NCI-H226 (cell line): ENCODE results near the gene TMEM271.
"Not testable (repeated sequence)": the region's sequence is repeated elsewhere in the genome, so short reads cannot be mapped to it uniquely, and the experiment has no call there.

ENCODE experiments used
- DNase-seq: peaks from one replicate; pipeline ENCODE4 v3.0.0-alpha.2; 2015

The TMEM271 gene

DNA sequence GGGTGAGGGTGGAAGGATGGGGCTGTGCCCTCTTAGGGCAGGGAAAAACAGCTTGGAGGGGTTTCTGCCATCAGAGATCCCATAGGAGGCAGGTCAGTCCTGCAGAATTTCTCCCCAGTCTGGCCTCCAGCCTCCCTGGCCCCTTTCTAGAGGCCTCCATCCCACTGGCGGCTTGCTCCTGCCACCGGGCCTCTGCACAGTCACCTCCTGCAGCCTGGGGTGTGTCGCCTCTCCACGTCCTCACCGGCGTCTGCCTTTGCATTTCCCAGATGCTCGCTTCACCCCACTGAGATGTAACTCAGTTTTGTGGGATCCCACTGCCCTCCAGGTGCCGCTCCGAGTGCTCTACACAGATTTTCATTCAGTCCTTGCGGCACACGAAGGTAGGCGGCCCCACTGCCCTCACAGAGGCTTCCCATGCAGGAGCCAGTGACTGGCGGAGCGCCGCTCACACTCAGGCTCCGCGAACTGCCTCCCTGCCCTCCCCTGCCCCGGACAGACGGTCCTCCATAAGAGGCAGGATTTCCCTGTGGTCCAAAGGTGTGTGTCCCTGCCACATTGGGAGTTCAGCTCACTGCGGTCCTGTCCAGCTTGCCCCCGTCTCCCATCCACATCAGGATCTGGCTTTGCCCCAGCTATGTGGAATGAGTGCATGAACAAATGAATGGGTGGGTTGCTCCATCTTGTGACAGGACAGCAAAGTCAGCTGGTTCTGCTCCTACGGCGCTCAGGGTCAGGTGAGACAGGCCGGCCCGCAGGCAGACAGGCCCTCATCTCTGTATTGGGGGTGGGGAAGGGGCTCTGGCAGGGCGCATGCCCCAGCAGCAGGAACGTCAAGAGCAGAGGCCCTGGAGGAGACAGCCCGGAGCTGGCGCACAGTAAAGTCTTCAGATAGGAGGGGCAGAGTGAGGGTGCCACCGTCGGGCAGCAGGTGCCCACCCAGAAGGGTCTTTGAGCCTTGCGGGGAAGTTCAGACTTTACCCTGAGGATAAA, 2.7 kb upstream of the TMEM271 start:
- no peak for DNase-seq

DNA sequence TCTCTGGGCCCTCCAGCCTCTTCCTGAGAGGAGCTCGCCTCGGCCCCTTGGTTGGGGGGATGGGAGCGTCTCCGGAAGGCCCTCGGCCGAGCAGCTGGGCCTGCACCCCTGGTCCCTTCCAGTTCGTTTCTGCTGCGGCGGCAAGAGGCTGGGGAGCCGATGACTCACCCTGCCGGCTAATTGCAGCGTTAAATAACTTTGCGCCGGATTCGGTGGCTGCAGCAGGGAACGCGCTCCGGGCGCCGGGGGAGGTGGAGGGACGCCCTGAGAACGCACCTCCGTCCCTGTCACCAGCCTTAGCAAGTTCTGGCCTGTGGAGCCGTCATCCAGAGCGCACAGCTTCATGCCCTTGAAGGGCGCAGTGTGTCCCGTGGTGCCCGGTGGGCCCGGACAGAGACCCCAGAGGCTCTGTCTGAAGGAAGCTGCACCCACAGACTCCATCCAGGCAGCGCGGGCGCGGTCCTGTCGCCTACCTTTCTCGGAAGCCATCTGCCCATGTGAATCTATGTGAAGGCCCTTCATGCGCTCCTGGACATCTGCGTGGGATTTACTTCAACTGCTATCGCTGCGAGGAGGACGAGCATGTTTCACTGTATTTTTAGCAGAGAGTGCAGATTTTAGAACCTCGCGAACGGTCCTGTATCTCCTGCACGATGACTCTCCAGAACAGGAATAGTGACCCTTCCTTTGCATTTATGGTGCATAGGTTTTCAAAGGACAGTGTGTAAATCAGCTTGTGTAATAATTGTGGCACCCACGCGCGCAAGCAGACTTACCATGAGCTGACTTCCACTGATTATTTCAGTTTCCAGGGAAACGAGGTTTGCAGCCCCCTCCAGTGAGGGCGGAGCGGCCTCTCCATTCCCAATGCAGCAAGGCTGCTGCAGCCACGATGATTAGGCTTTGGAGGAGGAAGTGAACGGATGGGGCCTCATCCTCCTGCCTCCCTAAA, 1.7 kb upstream of the TMEM271 start:
- DNase-seq: no peak

DNA sequence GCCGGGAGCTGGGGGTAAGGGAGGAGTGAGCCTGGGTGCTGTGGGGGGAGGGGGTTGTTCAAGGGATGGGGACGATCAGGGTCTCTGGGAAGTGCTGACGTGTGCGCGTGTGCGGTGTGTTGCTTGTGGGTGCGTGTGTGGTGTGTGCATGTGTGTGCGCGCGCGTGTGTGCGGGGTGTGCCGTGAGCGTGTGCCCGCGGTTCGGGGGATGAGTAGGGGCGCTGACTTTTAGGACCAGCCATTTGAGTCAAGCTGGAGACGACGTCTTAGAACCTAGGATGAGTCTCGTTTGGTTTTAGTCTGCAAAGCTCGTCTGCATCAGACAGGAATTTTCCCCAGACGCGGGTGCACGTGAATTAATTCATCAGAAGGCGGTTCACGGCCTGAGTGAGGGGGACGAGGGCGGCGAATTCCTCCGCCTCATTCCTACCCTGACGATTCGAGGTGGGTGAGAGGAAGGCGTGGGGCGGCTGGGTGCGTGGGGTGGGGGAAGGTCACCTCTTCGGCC, 950 bp upstream of the TMEM271 start:
- no peak for DNase-seq

DNA sequence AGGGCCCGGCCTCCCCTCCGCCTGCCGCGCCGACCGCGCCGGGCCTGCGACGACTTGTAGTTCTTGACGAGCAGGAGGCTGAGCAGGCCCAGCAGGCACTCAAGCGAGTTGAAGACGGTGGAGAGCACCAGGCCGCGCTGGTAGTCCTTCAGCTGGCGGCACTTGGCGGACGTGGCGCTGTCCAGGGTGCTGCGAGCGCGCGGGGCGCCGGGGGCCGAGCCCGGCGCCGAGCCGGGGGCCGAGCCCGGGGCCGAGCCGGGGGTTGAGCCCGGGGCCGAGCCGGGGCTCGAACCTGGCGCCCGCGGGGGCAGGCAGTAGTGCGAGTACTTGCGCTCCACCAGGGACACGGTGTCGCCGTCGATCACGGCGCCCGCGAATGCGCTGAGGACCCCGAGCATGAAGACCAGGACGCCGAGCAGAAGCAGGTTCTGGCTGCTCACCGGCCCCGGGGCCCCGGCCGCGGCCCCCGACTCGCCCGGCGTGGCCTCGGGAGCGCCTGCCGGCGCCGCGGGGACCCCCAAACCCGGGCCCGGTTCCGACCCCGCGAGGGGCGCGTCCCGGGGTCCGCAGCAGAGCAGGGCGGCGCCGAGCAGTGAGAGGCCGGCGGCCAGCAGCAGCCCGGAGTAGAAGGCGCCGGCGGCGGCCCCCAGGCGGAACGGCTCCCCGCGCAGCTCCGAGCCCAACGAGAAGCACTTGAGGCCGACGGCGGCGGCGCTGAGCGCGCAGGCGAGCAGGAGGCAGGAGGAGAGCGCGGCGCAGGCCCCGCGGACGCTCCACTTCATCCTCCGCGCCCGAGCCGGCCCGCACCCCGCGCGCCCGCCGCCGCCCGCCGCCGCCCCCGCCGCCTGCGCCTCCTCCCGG, 584 bp downstream of the TMEM271 start:
- no peak for DNase-seq

DNA sequence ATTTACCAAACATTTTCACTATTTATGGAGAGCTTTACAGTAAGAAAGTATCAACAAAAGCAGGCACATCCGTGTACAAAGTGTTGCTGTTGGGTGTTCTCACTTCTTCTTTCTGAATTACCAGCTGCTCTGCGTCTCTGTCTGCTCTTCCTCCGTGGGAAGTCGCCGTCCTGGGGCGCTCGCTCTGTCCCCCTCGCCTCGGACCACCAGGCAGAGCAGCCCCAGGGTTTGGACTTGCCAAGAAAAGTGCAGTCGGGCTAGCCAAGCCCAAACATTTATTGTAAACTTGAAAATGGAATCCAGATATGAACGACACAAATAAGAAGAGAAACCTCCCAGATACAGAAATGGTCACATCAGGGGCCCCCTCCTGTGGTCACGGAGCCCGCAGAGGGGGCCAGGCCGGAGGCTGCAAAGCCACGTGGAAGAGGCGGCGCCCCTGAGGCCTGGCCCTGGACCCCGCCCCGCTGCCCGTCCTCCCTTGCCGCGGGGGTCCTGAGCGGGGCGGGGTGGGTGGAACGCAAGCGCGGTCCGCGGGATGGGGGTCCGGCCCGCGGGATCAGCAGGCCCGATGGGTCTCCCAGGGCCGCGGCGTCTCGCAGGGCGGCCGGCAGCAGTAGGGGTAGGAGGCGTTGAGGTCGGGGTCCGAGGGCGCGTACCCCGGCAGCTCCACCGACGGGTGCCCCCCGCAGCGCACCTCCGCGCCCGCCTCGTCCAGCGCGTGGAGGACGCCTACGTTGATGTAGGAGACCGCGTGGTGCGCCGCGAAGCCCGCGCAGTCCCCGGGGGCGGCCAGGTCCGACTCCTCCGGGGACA, 1.5 kb downstream of the TMEM271 start:
- no peak for DNase-seq

- no peak for DNase-seq
These were observed 2.8 kb downstream of the TMEM271 start for GRCh38 chr4:573122-573892.

- no peak for DNase-seq
These were observed 3.5 kb downstream of the TMEM271 start for GRCh38 chr4:572594-572993.

DNA sequence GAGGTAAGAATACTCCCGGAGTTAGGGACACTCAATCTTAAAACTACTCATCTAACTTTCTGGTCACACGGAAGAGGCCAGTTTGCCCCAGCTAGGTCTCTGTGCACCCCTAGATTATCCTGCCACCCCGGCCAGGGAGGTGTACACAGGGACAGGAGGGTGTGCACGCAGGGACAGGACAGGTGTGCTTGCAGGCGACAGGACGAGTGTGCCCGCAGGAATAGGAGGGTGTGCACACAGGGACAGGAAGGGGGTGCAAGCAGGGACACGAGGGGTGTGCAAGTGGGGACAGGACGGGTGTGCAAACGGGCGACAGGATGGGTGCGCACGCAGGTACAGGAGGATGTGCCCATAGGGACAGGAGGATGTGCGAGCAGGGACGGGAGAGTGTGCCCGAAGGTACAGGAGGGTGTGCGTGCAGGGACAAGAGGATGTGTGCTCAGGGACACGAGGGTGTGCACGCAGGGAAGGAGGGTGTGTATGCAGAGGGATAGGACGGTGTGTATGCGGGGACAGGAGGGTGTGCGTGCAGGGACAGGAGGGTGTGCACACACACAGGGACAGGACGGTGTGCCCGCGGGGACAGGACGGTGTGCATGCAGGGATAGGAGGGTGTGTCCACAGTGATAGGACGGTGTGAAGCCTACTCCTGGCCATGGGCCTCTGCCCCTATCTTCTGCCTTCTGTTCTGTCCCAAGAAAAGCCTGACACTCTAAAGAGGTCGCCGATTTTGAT, 4.1 kb downstream of the TMEM271 start:
- no peak for DNase-seq

- no peak for DNase-seq
These were observed 5.3 kb downstream of the TMEM271 start for GRCh38 chr4:570754-571153.

DNA sequence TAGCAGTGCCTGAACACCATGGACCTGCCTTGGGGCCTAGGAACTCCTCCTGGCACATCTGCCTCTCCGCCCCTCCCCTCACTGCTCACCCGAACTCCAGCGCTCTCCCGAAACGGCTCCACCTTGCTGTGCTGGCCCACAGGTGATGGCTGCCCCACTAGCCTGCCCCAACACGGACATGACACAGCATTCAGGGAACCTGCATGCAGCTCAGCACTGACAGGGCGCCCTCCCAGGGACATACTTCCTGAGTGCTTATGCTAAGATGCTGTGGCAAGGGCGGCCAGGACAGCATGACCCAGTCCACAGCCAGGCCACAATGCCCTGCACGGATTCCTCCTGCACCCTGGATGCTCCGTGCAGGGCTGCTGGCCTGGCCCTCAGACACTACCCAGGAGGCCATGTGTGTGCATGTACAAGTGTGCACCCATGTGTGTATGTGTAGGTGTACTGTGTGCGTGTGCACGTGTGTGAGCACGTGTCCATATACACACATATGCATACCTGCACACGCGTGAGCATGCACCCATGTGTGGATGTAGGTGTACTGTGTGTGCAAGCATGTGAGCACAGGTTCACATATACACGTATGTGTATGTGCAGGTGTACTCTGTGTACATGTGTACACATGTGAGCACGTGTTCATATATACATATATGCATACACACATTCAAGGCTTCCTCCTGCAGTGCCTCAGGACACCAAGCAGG, 6.0 kb downstream of the TMEM271 start:
- no peak for DNase-seq

- DNase-seq: no peak
These were observed 7.1 kb downstream of the TMEM271 start for GRCh38 chr4:568962-569361.

GRCh38 chr4:568351-568652, 7.8 kb downstream of the TMEM271 start:
- no peak for DNase-seq

- no peak for DNase-seq
These were observed 8.4 kb downstream of the TMEM271 start for GRCh38 chr4:567457-568350.

DNA sequence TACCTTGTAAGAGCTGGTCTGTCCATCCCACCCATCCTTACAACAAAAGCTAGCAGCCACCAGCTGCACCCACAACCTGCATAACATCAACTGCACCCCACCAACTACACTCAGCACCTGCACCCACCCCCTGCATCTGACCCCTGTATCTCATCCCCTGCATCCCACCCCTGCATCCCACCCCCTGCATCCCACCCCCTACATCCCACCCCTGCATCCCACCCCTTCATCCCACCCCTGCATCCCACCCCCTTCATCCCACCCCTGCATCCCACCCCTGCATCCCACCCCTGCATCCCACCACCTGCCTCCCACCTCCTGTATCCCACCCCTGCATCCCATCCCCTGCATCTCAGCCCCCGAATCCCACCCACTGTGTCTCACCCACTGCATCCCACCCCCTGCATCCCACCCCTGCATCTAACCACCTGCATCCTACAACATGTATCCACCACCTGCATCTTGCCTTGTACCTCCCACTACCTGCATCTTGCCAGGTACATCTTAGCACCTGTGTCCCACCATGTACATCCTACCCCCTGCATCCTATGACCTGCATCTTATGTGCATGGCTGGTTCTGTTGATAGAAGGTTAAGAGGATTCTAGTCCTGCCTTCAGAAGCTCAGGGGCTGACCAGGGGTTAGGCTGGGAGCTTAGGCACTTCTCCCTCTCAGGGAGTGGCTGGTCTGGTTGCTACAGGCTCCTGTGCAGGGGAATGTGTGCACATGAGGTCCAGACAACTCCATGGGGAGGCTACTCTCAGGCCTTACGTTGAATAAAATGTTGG, 9.4 kb downstream of the TMEM271 start:
- no peak for DNase-seq

GRCh38 chr4:566035-566434, 10.1 kb downstream of the TMEM271 start:
- DNase-seq: no peak

DNA sequence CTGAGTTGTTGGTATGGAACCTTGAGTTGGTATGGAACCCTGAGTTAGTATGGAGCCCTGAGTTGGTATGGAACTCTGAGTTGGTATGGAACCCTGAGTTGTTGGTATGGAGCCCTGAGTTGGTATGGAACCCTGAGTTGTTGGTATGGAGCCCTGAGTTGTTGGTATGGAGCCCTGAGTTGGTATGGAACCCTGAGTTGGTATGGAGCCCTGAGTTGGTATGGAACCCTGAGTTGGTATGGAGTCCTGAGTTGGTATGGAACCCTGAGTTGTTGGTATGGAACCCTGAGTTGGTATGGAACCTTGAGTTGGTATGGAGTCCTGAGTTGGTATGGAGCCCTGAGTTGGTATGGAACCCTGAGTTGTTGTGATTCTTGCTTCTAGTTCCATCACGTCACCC, 10.5 kb downstream of the TMEM271 start:
- DNase-seq: not testable (repeated sequence)

GRCh38 chr4:562458-562857, 13.6 kb downstream of the TMEM271 start:
- DNase-seq: not testable (repeated sequence)

- DNase-seq: no peak
These were observed 14.7 kb downstream of the TMEM271 start for GRCh38 chr4:561426-561825.
